Osteoblast (primary cell): Measurements from ENCODE around the gene ITPA. TPM values are rescaled to one million over a fixed set of nuclear protein-coding genes. Genes with fewer than 3 reads are reported as not detected.

Experiments used
- DNase-seq: peaks from one replicate; pipeline ENCODE4 v3.0.0; 2011; ENCODE audit warnings: low spot score, mixed read lengths; ENCODE audit not compliant: insufficient read length; ENCODE audit errors: missing footprints
- H2AFZ ChIP-seq: 2 replicates; pipeline ENCODE4 v1.6.0; 2011; ENCODE audit warnings: mild to moderate bottlenecking, low read length
- H3K27ac ChIP-seq: 2 replicates; pipeline ENCODE4 v1.5.1; 2011; ENCODE audit warnings: mild to moderate bottlenecking, low read depth, low read length, moderate library complexity
- H3K27me3 ChIP-seq: 2 replicates; pipeline ENCODE4 v1.6.0; 2012; ENCODE audit warnings: mild to moderate bottlenecking, control low read depth, inconsistent platforms, low read length, moderate library complexity; ENCODE audit not compliant: insufficient read depth
- H3K36me3 ChIP-seq: 2 replicates; pipeline ENCODE4 v1.5.1; 2011; ENCODE audit warnings: mild to moderate bottlenecking, low read length, control low read depth, moderate library complexity; ENCODE audit not compliant: insufficient read depth
- H3K4me1 ChIP-seq: 2 replicates; pipeline ENCODE4 v1.5.1; 2011; ENCODE audit warnings: mild to moderate bottlenecking, low read length, control low read depth, moderate library complexity; ENCODE audit not compliant: insufficient read depth
- H3K4me2 ChIP-seq: 2 replicates; pipeline ENCODE4 v1.6.0; 2011; ENCODE audit warnings: mild to moderate bottlenecking, low read length; ENCODE audit not compliant: insufficient read depth
- H3K4me3 ChIP-seq: fragments of 200-600 bp; sonication (generic); 3 replicates; pipeline ENCODE4 v1.5.1; 2012; ENCODE audit warnings: mild to moderate bottlenecking, low read length, inconsistent platforms; ENCODE audit not compliant: insufficient read depth
- H3K79me2 ChIP-seq: 2 replicates; pipeline ENCODE4 v1.6.0; 2012; ENCODE audit warnings: mild to moderate bottlenecking, low read length, control low read depth, inconsistent platforms; ENCODE audit not compliant: insufficient read depth
- H3K9me3 ChIP-seq: 2 replicates; pipeline ENCODE4 v1.5.1; 2011; ENCODE audit warnings: low read depth, low read length, control low read depth
- H4K20me1 ChIP-seq: 2 replicates; pipeline ENCODE4 v1.6.0; 2012; ENCODE audit warnings: mild to moderate bottlenecking, low read length, control low read depth; ENCODE audit not compliant: insufficient read depth
- total RNA-seq: library from RNA; depleted of rRNA; stranded (reverse); fragments of >200 nt; gene quantifications from 2 replicates; pipeline ENCODE4 v1.2.3, GENCODE V29; 2012
- TF ChIP-seq, protein P1 (sequence below): IDR thresholded peaks from 2 replicates; pipeline ENCODE4 v1.5.1; 2011; ENCODE audit warnings: mild to moderate bottlenecking, low read depth, low read length, moderate library complexity; ENCODE audit errors: extremely low read depth

The ITPA gene
- total RNA-seq, 1 donor, result 34.0 TPM

DNA sequence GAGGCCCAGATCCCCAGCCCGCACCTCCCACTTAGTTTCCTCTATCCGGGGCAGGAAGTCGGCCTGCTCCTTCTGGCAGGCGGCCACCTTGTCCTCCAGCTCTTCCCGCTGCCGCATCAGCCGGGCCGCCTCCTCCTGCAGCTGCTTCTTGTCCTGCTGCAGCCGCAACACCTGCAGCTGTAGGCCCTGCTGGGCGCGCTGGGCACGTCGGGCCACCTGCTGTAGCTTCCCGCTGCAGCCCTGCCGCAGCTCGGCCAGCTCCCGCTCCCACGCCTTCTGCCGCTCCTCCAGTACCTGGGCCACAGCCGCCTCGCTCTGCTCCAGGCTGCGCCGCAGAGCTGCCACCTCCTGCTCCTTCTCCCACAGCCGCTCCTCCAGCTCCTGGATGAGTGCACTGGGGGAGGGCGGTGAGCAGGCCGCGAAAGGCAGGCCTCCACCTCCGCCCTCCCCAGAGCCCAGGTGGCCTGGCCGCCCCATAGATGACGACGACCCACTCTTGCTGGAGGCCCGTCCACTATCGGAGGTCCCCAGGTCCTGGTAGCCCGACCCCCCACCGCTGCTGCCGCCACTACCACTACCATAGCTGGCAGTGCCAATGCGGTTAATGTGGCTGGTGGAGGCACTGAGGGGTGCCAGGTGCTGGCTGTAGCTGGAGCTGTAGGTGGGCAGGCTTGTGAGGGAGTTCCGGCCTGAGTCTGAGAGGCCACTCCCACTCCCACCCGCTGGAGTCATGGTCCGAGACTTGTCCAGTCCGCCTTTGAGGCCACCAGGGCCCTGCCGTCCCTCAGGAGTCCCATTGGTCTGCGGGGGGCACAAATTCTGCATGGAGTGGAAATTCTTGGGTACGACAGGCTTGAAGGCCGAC lies 43.6 kb upstream of the ITPA start:
- Histone ChIP-seq H3K4me3 (no peak overlapping the region), H2AFZ (no peak overlapping the region), H3K36me3 (no peaks in the 10 kb centered on the region), H3K4me2 (no peak overlapping the region), H4K20me1 (no peaks in the 10 kb centered on the region), H3K79me2 (no peaks in the 10 kb centered on the region), H3K27ac (no peak overlapping the region), H3K27me3 (no peaks in the 10 kb centered on the region), H3K9me3 (no peaks in the 10 kb centered on the region), H3K4me1 (no peaks in the 10 kb centered on the region)
- TF ChIP-seq, protein P1, sequence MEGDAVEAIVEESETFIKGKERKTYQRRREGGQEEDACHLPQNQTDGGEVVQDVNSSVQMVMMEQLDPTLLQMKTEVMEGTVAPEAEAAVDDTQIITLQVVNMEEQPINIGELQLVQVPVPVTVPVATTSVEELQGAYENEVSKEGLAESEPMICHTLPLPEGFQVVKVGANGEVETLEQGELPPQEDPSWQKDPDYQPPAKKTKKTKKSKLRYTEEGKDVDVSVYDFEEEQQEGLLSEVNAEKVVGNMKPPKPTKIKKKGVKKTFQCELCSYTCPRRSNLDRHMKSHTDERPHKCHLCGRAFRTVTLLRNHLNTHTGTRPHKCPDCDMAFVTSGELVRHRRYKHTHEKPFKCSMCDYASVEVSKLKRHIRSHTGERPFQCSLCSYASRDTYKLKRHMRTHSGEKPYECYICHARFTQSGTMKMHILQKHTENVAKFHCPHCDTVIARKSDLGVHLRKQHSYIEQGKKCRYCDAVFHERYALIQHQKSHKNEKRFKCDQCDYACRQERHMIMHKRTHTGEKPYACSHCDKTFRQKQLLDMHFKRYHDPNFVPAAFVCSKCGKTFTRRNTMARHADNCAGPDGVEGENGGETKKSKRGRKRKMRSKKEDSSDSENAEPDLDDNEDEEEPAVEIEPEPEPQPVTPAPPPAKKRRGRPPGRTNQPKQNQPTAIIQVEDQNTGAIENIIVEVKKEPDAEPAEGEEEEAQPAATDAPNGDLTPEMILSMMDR, result no peak
- peak; percentile 94 for DNase-seq

DNA sequence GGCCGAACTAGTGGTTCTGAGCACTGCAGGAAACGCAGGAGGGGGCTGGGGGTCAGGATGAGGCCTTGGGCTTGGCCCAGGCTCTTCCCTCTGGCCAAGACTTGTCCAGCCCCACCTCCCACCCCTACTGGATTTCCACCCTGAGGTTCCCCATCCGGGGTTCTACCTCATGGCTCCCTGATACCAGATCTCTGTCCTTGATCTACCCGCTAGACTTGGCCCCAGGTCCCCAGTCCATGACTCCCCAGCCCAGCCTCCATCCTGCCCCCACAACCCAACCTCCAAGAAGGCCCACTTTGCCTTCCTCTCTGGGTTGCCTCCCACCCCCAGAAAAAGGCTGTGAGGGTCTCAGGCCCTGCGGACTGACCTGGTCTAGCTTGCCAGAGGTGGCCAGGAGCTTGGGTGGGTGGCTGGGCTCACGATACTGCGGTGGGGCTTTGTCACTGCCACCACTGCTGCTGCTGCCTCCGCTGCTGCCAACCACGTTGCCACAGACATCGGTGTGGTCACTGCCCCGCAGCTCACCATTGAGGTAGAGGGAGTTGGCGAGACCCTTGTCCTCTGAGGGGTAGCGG lies 42.9 kb upstream of the ITPA start:
- TF ChIP-seq, protein P1, result no peak
- no peaks in the 10 kb centered on the region for H3K36me3 ChIP-seq
- no peak overlapping the region for H2AFZ ChIP-seq
- peak; percentile 85 for DNase-seq
- no peak overlapping the region for H3K4me3 ChIP-seq
- H3K4me1 ChIP-seq, result no peaks in the 10 kb centered on the region
- no peaks in the 10 kb centered on the region for H3K79me2 ChIP-seq
- no peak overlapping the region for H3K4me2 ChIP-seq
- H3K9me3 ChIP-seq, result no peaks in the 10 kb centered on the region
- H3K27me3 ChIP-seq, result no peaks in the 10 kb centered on the region
- H4K20me1 ChIP-seq, result no peaks in the 10 kb centered on the region
- no peak overlapping the region for H3K27ac ChIP-seq

DNA sequence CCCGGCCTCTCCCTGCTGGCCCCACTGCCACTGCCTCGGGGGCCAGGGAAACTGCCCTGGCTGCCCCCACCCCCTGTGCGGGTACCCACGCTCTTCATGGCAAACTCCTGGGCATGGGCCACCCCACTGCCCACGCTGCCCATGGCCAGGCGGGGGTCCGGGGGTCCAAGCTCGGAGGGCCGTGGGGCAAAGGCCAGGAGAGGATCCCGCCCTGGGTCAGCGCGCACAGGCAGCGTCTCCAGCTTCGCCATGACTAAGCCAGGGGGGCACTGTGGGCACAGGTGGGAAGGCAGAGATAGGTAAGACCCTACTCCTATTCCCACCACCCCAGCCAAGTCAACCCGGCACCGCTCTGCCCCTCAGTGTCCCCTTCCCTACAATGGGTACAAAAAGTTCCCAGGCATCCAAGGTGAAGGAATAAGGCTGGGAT lies 42.4 kb upstream of the ITPA start:
- no peaks in the 10 kb centered on the region for H3K79me2 ChIP-seq
- peaks cover 2% of the 10 kb centered on the region for H3K27me3 ChIP-seq
- H2AFZ ChIP-seq, result no peak overlapping the region
- TF ChIP-seq, protein P1, result no peak
- no peak overlapping the region for H3K27ac ChIP-seq
- no peaks in the 10 kb centered on the region for H4K20me1 ChIP-seq
- H3K4me1 ChIP-seq, result no peaks in the 10 kb centered on the region
- peak; percentile 53 for DNase-seq
- H3K4me3 ChIP-seq, result no peak overlapping the region
- no peaks in the 10 kb centered on the region for H3K36me3 ChIP-seq
- no peak overlapping the region for H3K4me2 ChIP-seq
- H3K9me3 ChIP-seq, result no peaks in the 10 kb centered on the region

DNA sequence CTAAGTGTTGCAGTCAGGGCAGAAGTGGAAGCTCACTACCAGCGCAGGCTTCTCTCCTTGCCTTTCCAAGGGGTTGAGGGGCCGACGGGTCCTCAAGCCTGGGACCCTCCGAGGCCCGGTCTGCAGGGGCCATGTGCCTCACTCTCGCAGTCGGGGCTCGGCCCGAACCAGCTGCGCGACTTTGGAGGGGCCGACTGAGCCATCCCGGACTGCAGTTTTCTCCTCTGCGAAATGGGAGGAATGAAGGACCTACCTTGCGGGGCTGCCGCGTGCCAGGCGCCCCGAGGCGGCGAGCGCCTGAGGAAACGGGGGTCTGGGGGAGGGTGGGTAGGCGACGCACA lies 41.6 kb upstream of the ITPA start:
- Histone ChIP-seq H3K27ac (no peak overlapping the region), H3K4me3 (no peak overlapping the region), H3K36me3 (no peaks in the 10 kb centered on the region), H3K9me3 (no peaks in the 10 kb centered on the region), H3K79me2 (no peaks in the 10 kb centered on the region), H3K4me2 (no peak overlapping the region), H4K20me1 (no peaks in the 10 kb centered on the region), H2AFZ (no peak overlapping the region), H3K27me3 (peaks cover 10% of the 10 kb centered on the region), H3K4me1 (no peaks in the 10 kb centered on the region)
- TF ChIP-seq, protein P1, result no peak
- no peak for DNase-seq
